HG03575 (cell line): Measurements from ENCODE around the gene FRS2.
A peak's percentile ranks its signal among the peaks of the same experiment; 100 is the strongest.
"Not testable (repeated sequence)": the region's sequence is repeated elsewhere in the genome, so short reads cannot be mapped to it uniquely, and the experiment has no call there.

Experiments used
- ATAC-seq: cut with Tn5 transposase; IDR thresholded peaks from one replicate; pipeline ENCODE4 v1.9.1; 2021; ENCODE audit not compliant: unreplicated experiment, insufficient number of reproducible peaks, low FRiP score; ENCODE audit errors: extremely low read depth

Gene FRS2

GRCh38 chr12:69470189-69471075 lies at the start of gene FRS2:
Gene FRS2 (plus strand): TSS chr12:69470388. CDS start chr12:69569031, 98,643 bp downstream.
- ATAC-seq = peak; percentile 54

DNA sequence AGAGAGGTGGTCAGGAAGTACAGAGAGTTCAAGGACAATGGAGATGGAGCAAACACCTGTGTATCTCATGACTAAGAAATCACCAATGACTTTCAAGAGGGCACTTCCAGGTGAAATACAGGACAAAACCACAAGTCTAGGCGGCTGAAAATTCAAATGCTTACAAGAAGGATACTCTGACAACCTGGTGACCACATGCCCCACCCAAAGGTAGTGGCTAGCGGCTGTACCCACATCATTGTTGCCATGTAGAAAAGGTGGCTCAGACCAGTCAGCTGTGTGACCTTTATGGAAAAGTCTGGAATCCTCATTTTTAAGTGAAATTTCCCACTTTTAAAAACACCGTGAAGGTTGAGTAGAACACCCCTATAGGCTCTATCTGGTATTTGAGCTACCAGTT lies 48.6 kb upstream of the FRS2 start:
- ATAC-seq = no peak

DNA sequence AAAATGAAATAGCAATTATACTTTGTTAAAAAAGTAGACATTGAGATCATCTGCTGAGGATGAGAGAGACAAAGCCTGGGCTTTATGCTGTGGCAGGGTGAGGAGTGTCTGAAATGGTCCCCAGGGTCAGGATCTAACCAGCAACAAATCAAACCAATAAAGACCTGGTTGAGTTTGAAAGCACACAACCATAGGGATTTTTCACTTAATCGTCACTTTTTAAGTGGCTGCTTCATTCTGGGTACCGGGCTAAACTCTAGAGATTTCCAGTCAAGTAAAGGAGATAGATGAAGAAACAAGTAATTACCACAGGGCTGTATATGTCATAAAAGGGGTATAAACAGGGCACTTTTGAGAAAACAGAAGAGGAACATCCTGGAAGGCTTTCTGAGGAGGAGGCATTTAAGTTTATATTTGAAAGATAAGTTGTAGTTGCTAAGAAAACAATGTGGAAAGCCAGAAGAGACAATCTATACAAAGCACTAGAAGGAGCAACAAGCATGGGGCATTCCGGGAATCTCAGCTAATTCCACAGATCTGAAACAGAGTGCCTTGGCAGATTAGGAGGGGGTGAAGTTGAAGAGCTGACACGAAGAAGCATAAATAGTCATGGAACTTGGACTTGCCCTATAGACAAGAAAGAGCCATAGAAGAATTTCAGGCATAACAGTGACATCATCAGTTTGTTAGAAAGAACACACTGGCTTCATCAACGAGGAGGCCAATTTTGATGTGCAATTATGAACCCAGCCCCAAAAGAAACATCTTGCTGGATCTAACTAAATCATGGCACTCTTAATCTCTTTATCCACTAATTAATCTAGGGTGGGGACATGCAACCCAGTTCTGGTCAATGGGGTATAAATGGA lies 46.9 kb upstream of the FRS2 start:
- ATAC-seq = no peak

- ATAC-seq = no peak
Observed at GRCh38 chr12:69425417-69425816, 44.8 kb upstream of the FRS2 start.

DNA sequence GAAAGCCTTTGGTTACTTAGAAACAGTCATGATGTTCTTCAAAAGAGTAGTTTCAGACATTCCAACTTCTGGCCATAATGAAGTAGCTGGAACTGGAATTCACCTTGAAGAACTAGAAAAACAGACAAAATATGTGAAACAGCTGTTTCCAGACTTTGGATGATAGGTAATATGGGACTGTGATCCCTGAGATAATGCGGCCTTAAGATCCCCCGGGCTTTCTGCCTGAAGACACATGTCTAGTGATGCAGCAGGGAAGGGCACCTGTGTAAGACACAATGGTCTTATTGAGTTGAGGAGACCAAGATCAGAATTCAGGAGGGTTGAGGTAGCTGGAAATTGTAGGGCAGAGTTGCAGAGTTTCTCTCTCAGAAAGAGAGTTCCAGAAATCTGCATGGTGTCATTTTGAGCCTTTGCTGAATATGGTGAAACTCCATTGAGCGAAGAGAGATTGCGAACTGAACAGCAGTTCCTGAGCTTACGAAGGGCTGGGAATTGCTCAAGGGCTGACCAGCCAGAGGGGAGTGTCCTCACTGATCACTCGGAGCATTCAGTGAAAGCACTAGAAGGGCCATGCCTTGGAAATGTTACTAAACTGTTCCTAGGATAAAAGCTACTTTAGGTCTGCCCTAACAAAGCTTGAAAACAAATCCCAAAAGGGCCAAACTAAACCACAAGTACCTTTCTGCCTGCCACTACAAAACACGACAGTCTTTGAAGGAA lies 41.7 kb upstream of the FRS2 start:
- ATAC-seq = no peak

- no peak for ATAC-seq
Observed at GRCh38 chr12:69430942-69431590, 39.1 kb upstream of the FRS2 start.

DNA sequence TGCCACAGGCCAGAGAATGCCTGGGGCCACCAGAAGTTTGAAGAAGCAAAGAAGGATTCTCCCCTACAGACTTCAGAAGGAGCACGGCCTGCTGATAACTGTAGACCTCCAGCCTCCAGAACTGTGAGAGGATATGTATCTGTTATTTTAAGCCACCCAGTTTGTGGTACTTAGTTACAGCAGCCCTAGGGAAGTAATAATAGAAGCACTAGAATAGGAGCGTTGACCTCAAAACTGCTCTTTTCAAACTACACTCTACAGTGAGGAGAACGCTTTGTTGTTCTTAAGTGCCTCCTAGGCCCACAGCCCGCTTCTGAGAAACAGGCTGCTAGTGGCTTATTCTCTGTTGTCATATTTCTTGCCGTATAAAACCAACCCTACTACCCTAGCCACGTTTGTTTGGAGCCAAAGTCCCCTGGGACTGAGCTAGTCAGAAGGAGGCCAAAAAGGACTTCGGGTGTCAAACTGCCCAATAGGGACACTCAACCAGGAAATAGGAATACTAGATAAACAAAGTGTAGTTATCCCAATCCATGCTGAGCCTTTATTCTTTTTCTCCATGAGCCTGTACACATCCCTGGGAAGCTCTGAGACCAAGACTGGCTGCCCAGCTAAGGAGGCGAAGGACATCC lies 38.5 kb upstream of the FRS2 start:
- ATAC-seq = no peak

DNA sequence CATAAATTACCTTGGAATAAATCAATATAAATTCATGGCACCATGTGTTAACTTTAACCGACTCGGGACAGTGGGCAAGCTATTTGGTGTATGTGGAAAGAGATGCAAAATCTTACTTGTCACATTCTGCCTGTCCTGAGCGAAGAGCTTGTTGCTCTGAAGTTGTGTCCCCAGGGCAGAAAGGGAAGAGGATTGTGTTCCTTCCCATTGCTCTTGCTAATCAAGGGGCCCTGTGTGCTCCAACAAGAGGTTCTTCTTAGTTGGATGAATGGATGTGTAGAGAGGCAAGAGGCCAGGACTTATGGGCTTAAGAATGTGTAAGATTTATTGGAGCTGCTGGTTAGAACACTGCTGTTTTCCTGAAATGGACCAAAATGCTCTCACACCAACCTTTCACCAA lies 36.5 kb upstream of the FRS2 start:
- no peak for ATAC-seq

DNA sequence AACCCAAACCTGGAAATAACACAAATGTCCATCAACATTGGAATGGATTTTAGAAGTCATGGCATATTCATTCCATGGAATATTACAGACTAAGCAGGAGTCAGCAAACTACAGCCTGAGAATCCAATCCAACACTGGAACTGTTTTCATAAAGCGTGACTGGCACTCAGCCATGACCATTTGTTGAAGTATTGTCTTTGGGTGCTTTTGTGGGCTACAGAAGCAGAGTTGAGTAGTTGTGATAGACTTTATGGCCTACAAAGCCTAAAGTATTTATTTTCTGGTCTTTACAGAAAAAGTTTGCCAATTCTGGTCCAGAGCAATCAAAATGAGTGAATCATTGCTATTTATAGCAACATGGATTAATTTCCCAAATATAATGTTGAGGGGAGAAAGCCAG lies 34.5 kb upstream of the FRS2 start:
- no peak for ATAC-seq

DNA sequence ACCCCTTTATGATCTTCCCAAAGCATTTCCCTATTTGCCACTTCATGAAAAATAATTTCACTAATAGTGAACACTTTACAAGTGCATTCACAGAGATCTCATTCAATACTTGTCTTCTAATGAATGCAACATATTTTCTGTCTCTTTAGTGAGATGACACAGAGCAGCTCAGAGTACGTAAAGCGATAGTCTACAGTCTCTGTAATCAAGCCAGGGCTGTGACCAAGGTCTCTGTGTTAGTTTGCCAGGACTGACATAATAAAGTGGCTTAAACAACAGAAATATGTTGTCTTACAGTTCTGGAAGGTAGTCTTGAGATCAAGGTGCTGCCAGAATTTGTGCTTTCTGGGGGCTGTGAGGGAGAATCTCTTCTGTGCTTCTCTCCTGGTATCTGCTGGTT lies 33.1 kb upstream of the FRS2 start:
- ATAC-seq = no peak

GRCh38 chr12:69438539-69438938 lies 31.6 kb upstream of the FRS2 start:
- ATAC-seq = no peak

- no peak for ATAC-seq
Observed at GRCh38 chr12:69440016-69440415, 30.2 kb upstream of the FRS2 start.

GRCh38 chr12:69440886-69441285 lies 29.3 kb upstream of the FRS2 start:
- no peak for ATAC-seq

GRCh38 chr12:69442894-69443293 lies 27.3 kb upstream of the FRS2 start:
- no peak for ATAC-seq

GRCh38 chr12:69443916-69444315 lies 26.3 kb upstream of the FRS2 start:
- ATAC-seq = no peak

- ATAC-seq = no peak
Observed at GRCh38 chr12:69447892-69448291, 22.3 kb upstream of the FRS2 start.

DNA sequence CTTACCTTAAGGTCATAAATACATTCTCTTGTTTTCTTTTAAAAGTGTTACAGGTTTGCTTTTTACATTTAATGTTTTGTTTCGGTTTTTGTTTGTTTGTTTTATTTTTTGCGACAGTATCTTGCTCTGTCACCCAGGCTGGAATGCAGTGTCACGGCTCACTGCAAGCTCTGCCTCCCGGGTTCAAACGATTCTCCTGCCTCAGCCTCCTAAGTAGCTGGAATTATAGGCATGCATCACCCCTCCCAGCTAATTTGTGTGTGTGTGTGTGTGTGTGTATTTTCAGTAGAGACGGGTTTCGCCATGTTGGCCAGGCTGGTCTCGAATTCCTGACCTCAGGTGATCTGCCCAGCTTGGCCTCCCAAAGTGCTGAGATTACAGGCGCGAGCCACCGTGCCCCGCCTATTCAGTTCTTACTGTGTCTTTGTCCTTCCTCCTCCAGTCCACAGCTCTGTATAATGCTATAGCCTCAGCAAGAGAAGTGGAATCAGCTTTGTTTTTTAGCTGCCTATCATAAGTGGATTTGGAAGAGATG lies 17.5 kb upstream of the FRS2 start:
- not testable (repeated sequence) for ATAC-seq

DNA sequence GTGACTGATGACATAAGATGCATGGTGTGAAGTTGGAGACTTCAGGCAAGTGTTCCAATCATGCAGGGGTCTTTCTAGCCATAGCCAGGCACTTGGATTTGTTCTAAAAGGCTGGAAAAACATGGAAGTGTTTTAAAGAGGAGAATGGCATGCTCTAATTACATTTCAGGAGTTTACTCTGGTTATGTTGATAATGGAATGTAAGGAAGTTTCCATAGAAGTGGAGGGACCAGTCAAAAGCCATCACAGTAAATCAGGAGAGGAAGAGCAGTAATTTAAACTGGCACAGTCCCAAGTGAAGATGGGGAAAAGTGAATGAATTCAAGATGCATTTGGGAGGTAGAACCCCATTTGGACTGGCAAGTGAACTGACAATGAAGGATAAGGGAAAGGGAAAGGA lies 13.9 kb upstream of the FRS2 start:
- ATAC-seq = no peak
